DMS153 treated with DMSO at 0.1 percent for 48 hours (cell line): ENCODE data around the gene AFAP1.
"Not testable (repeated sequence)": the region's sequence is repeated elsewhere in the genome, so short reads cannot be mapped to it uniquely, and the experiment has no call there.

Source experiments
- DNase-seq: peaks from one replicate; lab custom pipeline; 2025; ENCODE audit not compliant: unreplicated experiment; lab: John Stamatoyannopoulos, UW

AFAP1 gene

DNA sequence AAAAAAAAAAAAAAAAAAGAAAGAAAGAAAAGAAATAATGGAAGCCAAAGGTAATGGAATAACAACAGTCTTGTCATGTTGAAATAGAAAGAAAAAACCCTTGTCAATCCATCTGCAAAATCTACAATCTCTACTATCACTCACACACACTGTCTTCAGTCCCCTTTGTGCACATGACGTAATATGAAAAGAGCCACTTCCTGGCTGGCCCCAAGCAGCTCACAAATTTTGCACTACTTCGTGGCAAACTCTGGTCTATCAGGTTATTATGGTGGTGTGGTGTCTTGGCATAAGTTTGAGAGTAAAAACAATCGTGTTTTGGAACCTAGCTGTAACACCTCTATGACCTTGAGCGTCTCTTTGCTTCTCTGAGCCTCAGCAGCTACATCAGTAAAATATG is 8.3 kb upstream of the AFAP1 start:
- DNase-seq: no peak

DNA sequence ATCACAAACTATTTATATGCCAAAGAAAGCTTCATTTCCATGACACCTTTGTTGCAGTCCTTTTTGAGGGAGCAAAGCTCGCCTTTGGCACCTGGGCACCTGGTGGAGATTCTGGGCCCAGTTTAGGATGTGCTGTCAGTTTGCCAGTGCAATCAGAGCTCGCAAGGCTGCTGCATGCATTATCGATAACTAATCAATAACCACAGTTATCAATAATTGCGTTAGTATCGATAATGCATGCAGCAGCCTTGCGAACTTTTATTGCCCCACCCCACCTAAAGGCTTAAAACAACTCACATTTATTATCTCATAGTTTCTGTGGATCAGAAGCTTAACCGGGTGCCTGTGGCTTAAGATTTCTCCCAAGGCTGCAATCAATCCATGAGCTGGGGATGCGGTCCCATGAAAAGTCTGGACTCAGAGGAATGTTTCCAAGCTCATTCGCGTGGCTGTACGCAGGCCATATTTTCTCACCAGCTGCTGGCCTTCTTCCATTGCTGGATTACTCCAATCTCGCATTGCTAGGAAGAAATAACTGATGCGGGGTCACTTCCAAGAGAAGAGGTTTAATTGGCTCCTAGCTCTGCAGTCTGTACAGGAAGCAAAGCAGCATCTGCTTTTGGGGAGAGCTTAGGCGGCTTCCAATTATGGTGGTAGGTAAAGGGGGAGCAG is 6.2 kb upstream of the AFAP1 start:
- DNase-seq: no peak

DNA sequence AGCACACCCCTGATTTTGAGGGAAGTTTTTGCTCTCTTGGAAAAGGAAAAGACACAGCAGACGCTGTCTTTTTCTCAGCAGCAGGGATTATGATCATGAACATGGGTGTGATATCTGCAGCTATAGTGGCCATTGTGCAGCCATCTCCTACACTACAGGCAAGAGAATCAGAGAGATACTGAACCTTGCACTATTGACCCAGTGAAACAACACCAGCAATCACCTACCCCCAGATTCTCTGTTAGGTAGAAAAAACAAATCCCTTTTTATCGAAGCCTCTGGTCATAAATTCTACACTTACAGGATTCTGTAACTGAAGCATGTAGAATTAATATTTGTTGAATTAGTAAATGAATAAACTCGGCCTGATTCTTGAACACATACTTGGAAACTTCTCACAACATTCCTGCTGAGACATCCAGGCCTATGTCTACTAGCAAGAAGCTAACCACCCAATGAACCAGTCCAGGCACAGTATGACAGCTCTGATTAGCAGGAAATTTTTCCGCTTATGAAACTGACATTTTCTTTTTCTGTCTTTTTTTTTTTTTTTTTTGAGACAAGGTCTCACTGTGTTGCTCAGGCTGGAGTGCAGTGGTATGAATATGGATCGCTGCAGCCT is 5.0 kb upstream of the AFAP1 start:
- DNase-seq: no peak

DNA sequence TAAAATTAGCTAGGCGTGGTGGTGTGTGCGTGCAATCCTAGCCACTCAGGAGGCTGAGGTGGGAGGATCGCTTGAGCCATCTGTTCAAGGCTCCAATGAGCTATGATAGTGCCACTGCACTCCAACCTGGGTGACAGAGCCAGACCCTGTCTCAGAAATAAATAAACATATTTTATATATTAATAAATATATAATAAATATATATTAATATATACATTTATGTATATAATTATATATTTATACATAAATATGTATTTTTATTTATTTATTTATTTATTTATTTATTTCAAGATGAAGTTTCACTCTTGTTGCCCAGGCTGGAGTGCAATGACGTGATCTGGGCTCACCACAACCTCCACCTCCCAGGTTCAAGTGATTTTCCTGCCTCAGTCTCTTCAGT is 4.0 kb upstream of the AFAP1 start:
- DNase-seq: not testable (repeated sequence)

DNA sequence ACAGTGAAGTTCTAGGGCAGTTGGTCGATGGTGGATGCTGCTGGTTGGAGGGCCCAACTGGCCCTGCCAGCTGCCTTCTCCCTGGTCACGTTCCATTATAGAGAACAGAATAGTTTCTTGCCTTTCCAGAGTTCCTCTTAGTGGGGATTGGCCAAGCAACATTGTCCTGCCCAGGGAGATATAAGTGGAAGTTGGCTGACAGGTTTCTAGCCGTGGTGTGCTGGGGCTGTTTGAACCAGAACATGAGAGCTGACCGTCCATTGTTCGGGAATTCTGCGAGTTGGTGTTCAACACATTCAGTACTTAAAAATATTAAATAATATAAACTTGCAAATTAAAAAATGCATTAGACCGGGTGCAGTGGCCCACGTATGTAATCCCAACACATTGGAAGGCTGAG is 3.5 kb upstream of the AFAP1 start:
- no peak for DNase-seq

DNA sequence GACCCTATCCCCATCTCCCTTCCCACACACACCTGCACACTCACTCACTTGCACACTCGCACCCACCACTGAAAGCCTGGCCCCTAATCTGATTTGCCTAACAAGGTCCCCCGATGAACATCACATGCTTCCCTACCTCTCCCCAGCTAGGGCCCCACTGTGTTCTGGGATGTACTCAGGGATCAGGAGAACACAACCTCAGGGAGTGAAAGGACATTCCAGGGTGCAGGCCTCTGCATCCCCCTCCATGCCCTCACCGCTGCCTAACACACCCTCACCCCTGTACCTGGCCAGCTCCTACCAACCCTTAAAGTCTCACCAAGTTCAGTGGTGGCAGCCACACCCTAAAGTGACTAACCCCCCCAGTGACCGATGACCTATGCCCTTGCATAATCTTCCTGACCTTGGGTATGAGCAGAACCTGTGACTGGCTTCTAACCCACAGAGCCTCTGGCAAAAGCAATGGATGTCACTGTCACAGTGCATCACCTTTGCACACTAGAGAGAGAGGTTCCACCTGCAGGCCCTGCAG is 2.4 kb upstream of the AFAP1 start:
- DNase-seq: no peak

DNA sequence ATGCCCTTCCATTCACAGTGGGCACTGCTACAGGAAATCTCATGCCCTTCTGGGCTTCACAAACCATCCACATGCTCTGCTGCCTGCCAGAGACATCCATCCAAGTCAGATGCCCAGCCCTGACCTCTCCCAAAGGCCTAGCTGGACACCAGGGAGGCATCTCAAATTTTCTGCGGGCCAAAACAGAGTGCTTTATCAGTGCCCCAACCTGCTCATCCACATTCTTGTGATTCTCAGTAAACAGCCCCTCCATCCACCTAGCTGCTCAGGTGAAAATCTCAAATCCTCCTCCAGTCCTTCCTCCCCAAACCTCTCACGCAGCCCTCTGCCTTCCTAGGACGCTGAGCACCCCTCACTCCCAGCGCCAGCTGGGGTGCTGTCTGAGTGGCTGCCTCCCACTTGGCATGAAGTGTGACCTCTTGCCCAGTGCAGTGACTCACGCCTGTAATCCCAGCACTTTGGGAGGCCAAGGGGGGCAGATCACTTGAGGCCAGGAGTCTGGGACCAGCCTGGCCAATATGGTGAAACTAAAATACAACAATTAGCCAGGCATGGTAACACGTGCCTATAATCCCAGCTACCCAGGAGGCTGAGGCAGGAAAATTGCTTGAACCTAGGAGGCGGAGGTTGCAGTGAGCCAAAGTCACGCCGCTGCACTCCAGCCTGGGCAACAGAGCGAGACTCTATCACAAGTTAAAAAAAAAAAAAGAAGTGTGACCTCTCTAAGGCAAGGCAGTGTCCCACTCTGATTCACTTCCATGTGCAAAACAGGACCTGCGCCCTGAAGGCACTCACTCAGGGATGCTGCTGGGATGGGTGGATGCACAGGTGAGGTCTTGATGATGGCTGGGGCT is 1.7 kb upstream of the AFAP1 start:
- no peak for DNase-seq

DNA sequence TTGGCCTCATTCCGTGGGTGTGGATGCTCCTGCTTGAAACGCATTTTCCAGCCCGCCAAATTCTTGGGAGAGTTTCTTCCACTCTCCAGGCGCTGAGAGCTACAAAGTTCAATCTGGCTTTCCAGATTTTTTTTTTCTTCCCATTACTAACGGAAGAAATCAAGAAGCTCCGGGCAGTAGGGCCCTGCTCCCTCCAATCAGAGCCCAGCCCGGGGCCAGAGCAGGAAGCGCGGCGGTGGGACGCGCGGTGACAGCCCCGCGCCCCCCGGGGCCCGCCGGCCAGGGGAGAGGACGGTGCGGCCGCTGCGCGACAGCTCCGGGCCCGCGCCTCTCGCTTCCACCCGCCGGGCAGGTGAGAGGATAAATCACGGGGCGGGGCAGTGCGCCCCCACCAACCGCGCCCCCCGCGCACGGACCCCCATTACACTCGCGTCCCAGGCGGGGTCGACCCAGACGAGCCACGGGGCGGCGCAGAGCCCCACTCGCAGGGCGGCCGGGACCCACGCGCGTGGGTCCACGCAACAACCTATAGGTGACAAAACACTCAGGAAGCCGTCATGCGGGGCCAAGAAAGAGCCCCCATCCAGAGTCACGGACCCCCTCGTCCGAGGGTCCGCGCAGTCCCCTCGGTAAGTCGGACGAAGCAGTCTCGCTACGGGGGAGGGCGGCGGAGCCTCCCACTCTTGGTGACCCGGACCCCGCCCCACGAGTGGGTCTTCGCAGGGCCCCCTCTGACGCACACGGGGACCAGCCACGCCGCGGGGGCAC is 868 bp downstream of the AFAP1 start:
- no peak for DNase-seq

DNA sequence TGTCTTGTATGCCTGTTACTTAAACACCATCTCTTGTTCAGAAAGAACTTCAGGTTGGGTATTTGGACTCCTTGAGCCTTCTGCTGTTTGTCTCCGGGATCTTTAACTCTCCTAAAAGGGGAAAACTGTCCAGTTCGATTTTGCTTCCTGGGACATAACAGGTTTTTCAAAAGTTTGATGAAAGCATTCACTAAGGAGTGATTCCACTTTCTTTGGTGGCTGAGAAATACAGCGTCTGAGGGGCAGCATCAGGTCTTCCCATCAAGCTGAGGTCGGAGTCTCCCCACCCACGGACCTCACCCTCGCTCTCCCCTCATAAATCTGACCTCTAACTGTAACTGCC is 1.4 kb downstream of the AFAP1 start:
- DNase-seq: no peak

DNA sequence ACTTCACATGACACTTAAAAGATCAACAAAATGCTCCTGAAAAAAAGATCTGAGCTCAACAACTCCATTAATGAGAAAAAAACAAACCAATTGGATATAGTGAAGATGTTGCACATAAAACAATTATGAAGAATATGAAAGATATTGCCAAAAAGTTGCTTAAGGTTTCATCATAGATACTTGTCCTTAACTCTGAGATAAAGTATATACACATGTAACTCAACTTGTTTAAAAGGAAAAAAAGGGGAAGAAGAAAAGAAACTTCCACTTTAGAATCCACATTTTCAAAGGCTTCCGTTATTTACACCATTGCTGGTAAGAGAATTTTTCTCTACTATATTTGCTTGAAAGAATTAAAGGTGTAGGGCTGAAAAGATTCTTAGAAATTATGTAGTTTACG is 2.7 kb downstream of the AFAP1 start:
- no peak for DNase-seq

DNA sequence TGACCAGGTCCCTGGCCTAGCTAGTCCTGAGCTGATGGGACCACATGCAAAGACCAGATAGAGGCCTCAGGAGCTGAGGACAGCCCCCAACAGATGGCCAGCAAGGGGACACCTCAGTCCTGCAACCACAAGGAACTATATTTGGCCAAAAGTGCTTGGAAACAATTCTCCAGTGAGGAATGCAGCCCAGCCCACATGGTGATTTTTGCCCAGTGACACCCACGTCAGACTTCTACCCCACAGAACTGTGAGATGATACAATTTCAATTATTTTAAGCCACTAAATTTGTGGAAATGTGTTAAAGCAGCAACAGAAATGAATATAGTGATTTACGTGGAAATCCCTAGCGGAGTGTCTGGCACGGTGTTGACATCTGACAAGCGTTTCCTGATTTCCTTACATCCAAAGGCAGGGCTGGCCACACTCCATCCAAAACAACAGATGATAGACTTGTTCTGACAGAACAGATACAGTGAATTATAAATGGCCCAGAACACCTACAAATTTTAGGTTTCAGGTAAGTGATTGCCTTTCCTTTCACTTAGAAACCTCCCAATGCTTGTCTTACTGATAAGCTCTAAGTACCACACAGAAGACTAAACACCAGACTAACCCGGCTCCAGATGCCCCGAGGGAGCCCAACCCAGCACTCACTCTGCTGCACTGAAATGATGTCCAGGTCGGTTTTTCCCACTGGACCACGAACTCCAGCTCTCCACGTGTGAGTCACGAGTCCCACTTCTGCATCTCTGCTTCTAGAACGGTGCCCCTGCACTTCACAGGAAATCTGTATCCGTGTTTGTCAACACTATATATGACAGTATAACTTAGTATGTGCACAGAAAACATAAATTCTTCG is 5.8 kb downstream of the AFAP1 start:
- DNase-seq: no peak

DNA sequence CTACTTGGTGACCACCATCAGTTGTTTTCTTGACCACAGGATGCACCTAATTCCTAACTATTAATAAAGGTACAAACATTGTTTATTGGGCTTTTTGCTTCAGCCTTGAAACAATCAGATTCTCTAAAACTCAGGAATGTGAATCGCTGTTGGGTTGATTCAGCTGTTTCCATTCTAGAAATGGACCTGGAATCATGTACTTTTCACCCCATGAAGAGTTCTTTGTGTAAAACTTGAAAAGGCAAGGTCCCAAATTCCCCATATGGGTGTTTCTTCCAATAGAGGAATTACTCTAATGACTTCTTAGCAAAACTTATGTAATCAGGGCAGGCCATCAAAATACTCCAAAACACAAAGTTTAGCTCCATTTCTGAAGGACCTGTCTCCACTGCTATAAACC is 7.4 kb downstream of the AFAP1 start:
- no peak for DNase-seq

DNA sequence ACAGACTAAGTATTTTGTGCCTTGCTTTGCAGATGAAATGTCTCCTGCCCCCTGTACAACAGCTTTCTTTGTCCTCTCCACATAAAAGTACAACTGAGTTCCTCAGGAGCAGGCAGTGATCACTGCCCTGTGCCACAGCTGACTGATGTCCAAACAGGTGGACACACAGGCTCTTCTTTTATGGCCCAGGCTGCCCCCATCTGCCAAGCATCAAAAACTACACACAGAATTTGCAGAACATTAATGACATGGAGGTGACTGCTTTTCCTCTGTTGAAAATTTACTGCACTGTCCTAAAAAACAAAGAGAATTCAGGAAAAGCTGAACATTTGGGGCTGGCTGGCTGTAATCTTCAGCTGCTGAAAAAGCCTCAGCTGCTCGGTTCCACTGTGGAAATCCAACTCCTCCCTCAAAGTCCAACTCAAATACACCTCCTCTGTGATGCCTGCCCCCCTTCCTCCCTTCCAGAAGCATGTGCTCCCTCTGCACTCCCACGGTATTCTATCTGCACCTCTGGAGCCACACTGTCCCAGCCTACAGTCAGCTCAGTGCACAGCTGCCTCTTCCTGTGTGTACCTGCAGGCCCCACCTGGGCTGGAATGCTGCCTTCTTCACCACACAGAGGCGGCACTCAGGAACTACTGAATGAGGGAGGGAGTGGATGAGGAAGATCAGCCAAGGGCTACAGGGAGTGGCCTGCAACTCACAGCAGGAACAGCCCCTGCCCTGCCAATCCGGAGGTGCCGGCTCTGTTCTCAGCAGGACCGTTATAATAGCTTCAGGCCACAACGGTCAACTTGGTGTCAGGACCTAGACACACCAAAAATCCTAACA is 10.3 kb downstream of the AFAP1 start:
- DNase-seq: no peak

DNA sequence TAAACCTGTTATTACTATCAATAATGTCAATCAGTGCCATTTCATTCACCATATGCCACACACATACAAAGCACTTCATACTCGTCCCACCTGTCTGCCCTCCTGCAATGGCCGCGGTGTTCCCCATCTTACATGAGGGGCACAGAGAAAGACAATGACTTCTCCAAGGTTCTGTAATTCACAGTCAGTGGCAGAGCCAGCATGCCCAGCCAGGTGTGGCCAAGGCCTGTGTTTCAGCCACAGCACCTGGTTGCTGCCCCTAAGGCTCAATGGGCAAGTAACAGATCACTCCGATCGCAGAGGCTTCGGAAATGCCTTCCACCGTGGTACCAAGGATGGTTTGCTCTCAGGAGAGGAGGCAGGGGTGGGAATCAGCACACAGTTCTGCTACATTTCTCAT is 10.9 kb downstream of the AFAP1 start:
- DNase-seq: no peak

DNA sequence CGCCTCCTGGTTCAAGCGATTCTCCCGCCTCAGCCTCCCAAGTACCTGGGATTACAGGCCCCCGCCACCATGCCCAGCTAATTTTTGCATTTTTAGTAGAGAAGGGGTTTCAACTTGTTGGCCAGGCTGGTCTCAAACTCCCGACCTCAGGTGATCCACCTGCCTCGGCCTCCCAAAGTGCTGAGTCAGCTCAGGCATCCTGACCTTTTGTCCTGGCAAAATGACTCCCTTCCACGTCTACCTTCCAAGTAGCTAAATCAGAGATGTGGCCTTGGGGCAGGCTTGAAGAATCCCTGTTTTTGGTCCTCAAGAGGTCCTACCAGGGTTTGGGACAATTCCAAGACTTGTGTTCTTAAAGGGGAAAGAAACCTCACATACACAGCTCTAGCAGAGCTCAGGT is 12.8 kb downstream of the AFAP1 start:
- DNase-seq: no peak

DNA sequence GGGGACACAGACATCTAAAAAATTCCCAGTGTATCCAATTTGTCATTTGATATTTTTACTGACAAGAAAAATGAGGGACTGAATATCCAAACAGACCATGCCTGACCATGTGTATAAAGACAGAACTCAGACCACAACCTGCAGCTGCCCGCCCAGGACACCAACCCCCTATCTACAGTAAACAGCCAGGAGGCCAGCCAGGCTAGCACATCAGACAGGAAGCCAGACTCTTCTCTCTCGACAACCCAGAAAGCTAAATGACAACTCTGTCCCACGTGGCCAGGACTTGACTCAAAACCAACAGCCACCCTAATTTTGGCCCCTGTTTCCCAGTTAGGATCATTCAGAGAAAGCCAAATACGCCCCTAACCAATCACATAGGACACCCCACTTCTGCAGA is 15.1 kb downstream of the AFAP1 start:
- no peak for DNase-seq

DNA sequence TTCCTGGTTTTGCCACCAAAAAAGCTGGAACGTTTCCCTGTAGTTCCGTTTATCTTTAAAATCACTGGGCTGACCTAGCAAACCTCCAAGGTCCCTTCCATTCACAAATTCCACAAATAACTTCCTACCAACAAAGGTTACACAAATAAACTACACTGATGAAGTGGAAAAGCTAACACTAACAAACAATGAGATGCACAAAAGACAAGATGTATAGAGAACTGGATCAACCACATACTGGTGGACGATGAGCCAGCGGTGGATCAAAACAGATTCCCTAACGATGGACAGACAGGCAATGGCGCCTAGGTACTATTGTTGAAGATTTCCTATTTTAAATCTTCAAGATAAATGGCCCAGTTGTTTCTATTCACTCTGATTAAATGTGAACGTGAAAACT is 15.5 kb downstream of the AFAP1 start:
- no peak for DNase-seq

DNA sequence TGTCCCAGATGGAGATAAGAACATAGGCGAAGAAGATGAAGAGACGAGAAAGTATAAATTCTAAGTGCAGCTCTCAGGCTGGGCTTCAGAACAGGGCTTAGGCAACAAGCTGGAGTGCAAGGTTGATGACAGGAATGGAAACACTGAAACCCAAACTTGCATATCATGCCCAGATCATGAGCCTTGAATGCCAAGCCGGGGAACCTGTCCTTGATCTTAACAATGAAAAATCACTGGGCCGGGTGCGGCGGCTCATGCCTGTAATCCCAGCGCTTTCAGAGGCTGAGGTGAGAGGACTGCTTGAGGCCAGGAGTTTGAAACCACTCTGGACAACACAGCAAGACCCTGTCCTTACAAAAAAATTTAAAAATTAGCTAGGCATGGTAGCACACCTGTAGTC is 17.2 kb downstream of the AFAP1 start:
- DNase-seq: no peak

DNA sequence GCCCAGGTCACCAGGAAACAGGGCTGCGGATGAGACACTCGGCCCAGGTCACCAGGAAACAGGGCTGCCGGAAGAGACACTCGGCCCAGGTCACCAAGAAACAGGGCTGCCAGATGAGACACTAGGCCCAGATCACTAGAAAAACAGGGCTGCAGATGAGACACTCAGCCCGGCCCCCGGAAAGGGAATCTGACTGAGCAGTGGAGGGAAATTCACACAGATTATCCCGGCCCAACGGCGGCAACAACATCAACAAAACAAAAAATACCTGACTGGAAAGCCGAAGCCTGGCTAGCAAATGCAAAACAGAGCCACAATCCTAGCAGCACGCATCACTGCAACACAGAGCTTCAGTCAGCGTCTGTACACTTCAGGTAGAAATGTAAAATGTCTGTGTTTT is 20.7 kb downstream of the AFAP1 start:
- DNase-seq: no peak

DNA sequence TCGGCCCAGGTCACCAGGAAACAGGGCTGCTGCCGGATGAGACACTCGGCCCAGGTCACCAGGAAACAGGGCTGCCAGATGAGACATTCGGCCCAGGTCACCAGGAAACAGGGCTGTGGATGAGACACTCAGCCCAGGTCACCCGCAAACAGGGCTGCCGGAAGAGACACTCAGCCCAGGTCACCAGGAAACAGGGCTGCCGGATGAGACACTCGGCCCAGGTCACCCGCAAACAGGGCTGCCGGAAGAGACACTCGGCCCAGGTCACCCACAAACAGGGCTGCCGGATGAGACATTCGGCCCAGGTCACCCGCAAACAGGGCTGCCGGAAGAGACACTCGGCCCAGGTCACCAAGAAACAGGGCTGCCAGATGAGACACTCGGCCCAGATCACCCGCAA is 21.5 kb downstream of the AFAP1 start:
- DNase-seq: not testable (repeated sequence)
